A549 (cell line): ENCODE data around the gene PIAS4. TPM values are rescaled to one million over a fixed set of nuclear protein-coding genes. Genes with fewer than 3 reads are reported as not detected.

Experiments used
- ATAC-seq, 2 experiments: fragments of 200-7000 bp in 1 of 2; fragments of >200 bp in 1 of 2; cut with Nextera tagmentation in 1 of 2; cut with Tn5 transposase in 1 of 2; 3 replicates each; pipeline versions ENCODE4 v1.8.0 to v1.9.1; 2018 to 2020; ENCODE audit warnings: mild to moderate bottlenecking in 1 of 2, moderate library complexity in 1 of 2
- CTCF ChIA-PET: fragments of 300-600 bp; sonication (Branson Sonifier 250); formaldehyde crosslinking; extraction: SDS; loops from one replicate; lab custom pipeline; 2021; ENCODE audit warnings: antibody characterized with exemption, inconsistent platforms; lab: Yijun Ruan, JAX
- POLR2A ChIA-PET: fragments of 350-600 bp; formaldehyde crosslinking; extraction: SDS; loops from one replicate; lab custom pipeline; 2021; ENCODE audit warnings: antibody characterized with exemption, inconsistent platforms; lab: Yijun Ruan, JAX
- DNase-seq, 2 experiments: peaks; one replicate each; pipeline versions ENCODE4 v3.0.0 to v3.0.0-alpha.2; 2011 to 2016; ENCODE audit warnings: low read depth in 1 of 2, low spot score in 1 of 2
- FAIRE-seq: peaks from 2 replicates; lab custom pipeline; 2011; peaks lifted over from hg19 to GRCh38; lab: Jason Lieb, UNC
- H3K27ac ChIP-seq, 2 experiments: fragments of >200 bp; sonication (Bioruptor Twin); formaldehyde crosslinking; 3 replicates each; pipeline ENCODE4 v1.5.1; 2016 to 2017
- H3K4me1 ChIP-seq: fragments of >200 bp; sonication (Bioruptor Twin); formaldehyde crosslinking; 3 replicates; pipeline ENCODE4 v1.6.1; 2016
- H3K4me2 ChIP-seq: fragments of >200 bp; sonication (Bioruptor Twin); formaldehyde crosslinking; 3 replicates; pipeline ENCODE4 v1.6.1; 2016
- H3K4me3 ChIP-seq: fragments of >200 bp; sonication (Bioruptor Twin); formaldehyde crosslinking; 3 replicates; pipeline ENCODE4 v1.5.1; 2016
- H3K9me3 ChIP-seq: fragments of >200 bp; sonication (Bioruptor Twin); formaldehyde crosslinking; 3 replicates; pipeline ENCODE4 v1.6.1; 2016
- CHD4 ChIP-seq: fragments of 200-600 bp; sonication (generic); IDR thresholded peaks from 2 replicates; pipeline ENCODE4 v1.6.1; 2016; ENCODE audit warnings: antibody characterized with exemption, mild to moderate bottlenecking, borderline replicate concordance
- HDAC2 ChIP-seq: fragments of 200-600 bp; sonication (generic); IDR thresholded peaks from 2 replicates; pipeline ENCODE4 v1.6.1; 2016
- HMGXB4 ChIP-seq: fragments of 250-450 bp; sonication (Bioruptor Pico); IDR thresholded peaks from 2 replicates; pipeline ENCODE4 v1.5.0; 2021; ENCODE audit warnings: mild to moderate bottlenecking, moderate library complexity, borderline replicate concordance
- HOXA7 ChIP-seq: fragments of 250-450 bp; sonication (Bioruptor Pico); IDR thresholded peaks from 2 replicates; pipeline ENCODE4 v1.5.0; 2020; ENCODE audit warnings: mild to moderate bottlenecking, moderate library complexity
- JUNB ChIP-seq: fragments of >200 bp; sonication (Bioruptor Twin); formaldehyde crosslinking; IDR thresholded peaks from 2 replicates; pipeline ENCODE4 v1.6.1; 2016
- KDM1A ChIP-seq: fragments of 200-600 bp; sonication (generic); IDR thresholded peaks from 2 replicates; pipeline ENCODE4 v1.6.1; 2016; ENCODE audit warnings: low read depth, mild to moderate bottlenecking
- MAFK ChIP-seq: fragments of 450-650 bp; IDR thresholded peaks from 2 replicates; pipeline ENCODE4 v1.6.1; 2014; ENCODE audit not compliant: partially characterized antibody
- MAX ChIP-seq: IDR thresholded peaks from 2 replicates; pipeline ENCODE4 v1.6.1; 2012
- NPAS2 ChIP-seq: fragments of 250-450 bp; sonication (Bioruptor Pico); IDR thresholded peaks from 2 replicates; pipeline ENCODE4 v1.8.0; 2022; ENCODE audit warnings: mild to moderate bottlenecking, moderate library complexity, borderline replicate concordance
- POLR2A ChIP-seq: IDR thresholded peaks from 2 replicates; pipeline ENCODE4 v1.6.1; 2012; ENCODE audit warnings: mild to moderate bottlenecking, low read length
- RAD21 ChIP-seq, 2 experiments: fragments of >200 bp in 1 of 2; sonication (Bioruptor Twin) in 1 of 2; formaldehyde crosslinking in 1 of 2; IDR thresholded peaks in 1 of 2; conservative IDR thresholded peaks in 1 of 2; 2 replicates in 1 of 2; 3 replicates in 1 of 2; pipeline ENCODE4 v1.6.1; 2012 to 2018; ENCODE audit warnings: inconsistent platforms in 1 of 2
- RCOR1 ChIP-seq: fragments of 150-350 bp; IDR thresholded peaks from 2 replicates; pipeline ENCODE4 v1.6.1; 2014; ENCODE audit warnings: antibody characterized with exemption, low read length, low read depth
- RFX5 ChIP-seq: fragments of 450-650 bp; IDR thresholded peaks from 2 replicates; pipeline ENCODE4 v1.7.1; 2014; ENCODE audit warnings: antibody characterized with exemption, mild to moderate bottlenecking, moderate library complexity
- ZFP36 ChIP-seq: fragments of 450-650 bp; IDR thresholded peaks from 2 replicates; pipeline ENCODE4 v1.6.1; 2014; ENCODE audit warnings: borderline replicate concordance; ENCODE audit not compliant: partially characterized antibody
- ZNF302 ChIP-seq: fragments of 250-450 bp; sonication (Bioruptor Pico); IDR thresholded peaks from 2 replicates; pipeline ENCODE4 v1.9.0; 2021; ENCODE audit warnings: inconsistent platforms, mild to moderate bottlenecking, moderate library complexity
- WGBS: methylation state at CpG from one replicate; pipeline ENCODE4 v1.1.6; 2017; ENCODE audit errors: missing lambda C conversion rate; 5-methylcytosine and 5-hydroxymethylcytosine counted together
- polyA plus RNA-seq, 4 experiments: library from polyadenylated mRNA; depleted of rRNA in 3 of 4; stranded (reverse); fragments of >200 nt; fragmentation: RNase III in 1 of 4; extraction: RNeasy Plus Mini Kit Qiagen cat#74134 plus additional on column Dnase treatment in 1 of 4; gene quantifications; 2 replicates in 3 of 4; 3 replicates in 1 of 4; pipeline ENCODE4 v1.2.3, GENCODE V29; 2011 to 2017

The PIAS4 gene
- polyA plus RNA-seq, 2 of the 4 experiments (the other 2 are of a cell fraction): 5.2 to 12.8 TPM

- 77% methylated on average over 6 of the region's 30 CpGs for WGBS
- ATAC-seq: no peak
- Histone ChIP-seq H3K4me1 (peaks cover 59% of the 10 kb centered on the region), H3K9me3 (no peaks in the 10 kb centered on the region), H3K4me2 (peak overlapping the region; percentile 90), H3K4me3 (peak overlapping the region; percentile 96; the same call in 1 of the 3 replicates), H3K27ac (peak overlapping the region in 1 of 2 experiments; percentile 99; a peak in 3 of 6 replicates)
- ChIA-PET POLR2A (no interaction called here), CTCF (interaction anchor here (0.6 to 1.5 kb wide), 5 partner anchors 11 to 144 kb away, joined by 3 to 4 read pairs (median 4); no protein-coding TSS in a partner anchor)
- no peak for DNase-seq
- FAIRE-seq: no peak
- no peak for TF ChIP-seq RCOR1
- TF ChIP-seq CHD4: 0 out of 2 replicates have a peak, but pooled peaks have one; percentile 75
Observed at GRCh38 chr19:4062419-4063368, 55.2 kb downstream of the PIAS4 start.

- TF ChIP-seq ZNF302 (CRISPR knock-in tag) (no peak), JUNB (no peak), MAFK (no peak), HMGXB4 (CRISPR knock-in tag) (no peak), ZFP36 (peak; percentile 85), RAD21 (conservative IDR thresholded peaks at IDR 0.05 in 1 of 2, IDR thresholded peaks at IDR 0.05 in 1 of 2) (no peak), RFX5 (no peak), KDM1A (peak; percentile 79; the same call in 1 of the 2 replicates), HOXA7 (no peak), POLR2A (no peak)
- POLR2A ChIA-PET: no interaction called here
- Histone ChIP-seq H3K4me1 (peaks cover 57% of the 10 kb centered on the region), H3K4me3 (peak overlapping the region; percentile 96), H3K4me2 (peak overlapping the region; percentile 90), H3K27ac (peak overlapping the region; percentile 97 to 99), H3K9me3 (no peaks in the 10 kb centered on the region)
- ATAC-seq: no peak; a peak in 1 of 6 replicates
- WGBS: 18% methylated on average over 19 of the region's 31 CpGs
- DNase-seq: peak in 1 of 2 experiments; percentile 38
- CTCF ChIA-PET: interaction anchor here (1.2 to 1.5 kb wide), 3 partner anchors 18 to 143 kb away, joined by 3 to 4 read pairs (median 4); no protein-coding TSS in a partner anchor
- no peak for FAIRE-seq
Observed at GRCh38 chr19:4063369-4064148, 56.0 kb downstream of the PIAS4 start.

- FAIRE-seq: no peak
- no peak for DNase-seq
- 3% methylated on average over 9 of the region's 24 CpGs for WGBS
- Histone ChIP-seq H3K4me2 (peak overlapping the region; percentile 90), H3K4me3 (peak overlapping the region; percentile 96), H3K27ac (peak overlapping the region; percentile 97 to 99), H3K4me1 (peaks cover 52% of the 10 kb centered on the region), H3K9me3 (no peaks in the 10 kb centered on the region)
- CTCF ChIA-PET: interaction anchor here (0.6 to 1.2 kb wide), 3 partner anchors 19 to 143 kb away, joined by 3 to 4 read pairs (median 3); no protein-coding TSS in a partner anchor
- POLR2A ChIA-PET: no interaction called here
- TF ChIP-seq MAX (0 out of 2 replicates have a peak, but pooled peaks have one; percentile 15), NPAS2 (CRISPR knock-in tag) (no peak), HDAC2 (no peak)
- ATAC-seq: no peak; a peak in 1 of 6 replicates
Observed at GRCh38 chr19:4064149-4064495, 56.6 kb downstream of the PIAS4 start.
